ENCODE data around the gene A1CF. TPM values are rescaled to one million over a fixed set of nuclear protein-coding genes. Genes with fewer than 3 reads are reported as not detected.
"Not testable (repeated sequence)": the region's sequence is repeated elsewhere in the genome, so short reads cannot be mapped to it uniquely, and the experiment has no call there.

Gene A1CF
- total RNA-seq, 4 donors from 2014 or later = 0.04 TPM; not detected in 3

DNA sequence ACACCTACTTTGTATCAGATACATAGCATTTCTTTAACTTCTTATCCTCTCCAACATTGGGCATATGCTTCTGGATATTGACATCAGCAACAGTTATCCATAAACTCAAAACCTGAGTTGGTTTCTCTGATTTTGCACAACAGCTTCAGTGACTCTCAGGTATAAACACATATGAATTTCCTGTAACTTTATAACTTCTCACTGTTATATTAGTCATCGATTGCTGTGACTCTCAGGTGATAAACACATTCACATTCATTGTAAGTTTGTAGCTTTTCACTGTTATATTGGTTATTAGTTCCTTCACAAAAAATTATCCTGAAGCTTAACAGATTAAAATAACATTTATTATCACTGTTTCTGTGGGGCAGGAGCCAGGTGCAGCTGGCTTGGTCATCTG lies 88.7 kb downstream of the A1CF start:
- TF ChIP-seq, protein P1, sequence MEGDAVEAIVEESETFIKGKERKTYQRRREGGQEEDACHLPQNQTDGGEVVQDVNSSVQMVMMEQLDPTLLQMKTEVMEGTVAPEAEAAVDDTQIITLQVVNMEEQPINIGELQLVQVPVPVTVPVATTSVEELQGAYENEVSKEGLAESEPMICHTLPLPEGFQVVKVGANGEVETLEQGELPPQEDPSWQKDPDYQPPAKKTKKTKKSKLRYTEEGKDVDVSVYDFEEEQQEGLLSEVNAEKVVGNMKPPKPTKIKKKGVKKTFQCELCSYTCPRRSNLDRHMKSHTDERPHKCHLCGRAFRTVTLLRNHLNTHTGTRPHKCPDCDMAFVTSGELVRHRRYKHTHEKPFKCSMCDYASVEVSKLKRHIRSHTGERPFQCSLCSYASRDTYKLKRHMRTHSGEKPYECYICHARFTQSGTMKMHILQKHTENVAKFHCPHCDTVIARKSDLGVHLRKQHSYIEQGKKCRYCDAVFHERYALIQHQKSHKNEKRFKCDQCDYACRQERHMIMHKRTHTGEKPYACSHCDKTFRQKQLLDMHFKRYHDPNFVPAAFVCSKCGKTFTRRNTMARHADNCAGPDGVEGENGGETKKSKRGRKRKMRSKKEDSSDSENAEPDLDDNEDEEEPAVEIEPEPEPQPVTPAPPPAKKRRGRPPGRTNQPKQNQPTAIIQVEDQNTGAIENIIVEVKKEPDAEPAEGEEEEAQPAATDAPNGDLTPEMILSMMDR (IDR thresholded peaks at IDR 0.05) = no peak
- WGBS, 2 donors (ENCODE audit: low coverage in 1 of 2) = 96 to 100% methylated on average over 1 of the region's 1 CpG
- H3K4me3 ChIP-seq = no peak overlapping the region

DNA sequence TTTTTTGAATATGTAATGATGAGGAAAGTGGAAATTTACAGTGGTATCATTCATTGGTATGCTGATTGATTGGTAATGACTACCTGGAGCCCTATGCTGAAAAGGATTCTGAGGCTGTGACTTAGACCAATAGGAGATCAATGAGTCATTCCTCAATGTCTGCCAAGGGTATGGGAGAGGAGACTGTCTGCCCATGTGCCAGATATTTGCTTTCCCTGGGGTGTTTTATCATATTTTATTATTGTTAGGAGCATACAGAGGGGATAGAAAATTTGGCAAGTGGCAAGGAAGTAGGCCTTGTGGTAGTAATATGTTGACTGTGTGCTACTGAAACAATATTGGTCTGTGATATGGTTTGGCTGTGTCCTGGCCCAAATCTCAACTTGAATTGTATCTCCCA lies 90.9 kb downstream of the A1CF start:
- Histone ChIP-seq H3K36me3 (no peaks in the 10 kb centered on the region), H3K4me3 (no peak overlapping the region), H3K4me1 (no peaks in the 10 kb centered on the region), H3K27ac (no peak overlapping the region), H3K9me3 (no peaks in the 10 kb centered on the region), H3K27me3 (no peaks in the 10 kb centered on the region)
- TF ChIP-seq EP300 (IDR thresholded peaks at IDR 0.05) (no peak), POLR2AphosphoS5 (IDR thresholded peaks at IDR 0.05) (no peak), POLR2A (IDR thresholded peaks at IDR 0.05) (no peak)
- TF ChIP-seq, protein P1 (IDR thresholded peaks at IDR 0.05) = no peak
- no peak for ATAC-seq

More for the DNA sequence above, 88.7 kb downstream of the A1CF start:
- no peak for ATAC-seq
- H3K27me3 ChIP-seq = no peaks in the 10 kb centered on the region
- no peaks in the 10 kb centered on the region for H3K9me3 ChIP-seq
- no peaks in the 10 kb centered on the region for H3K36me3 ChIP-seq
- H3K4me1 ChIP-seq = no peaks in the 10 kb centered on the region
- H3K27ac ChIP-seq = no peak overlapping the region

DNA sequence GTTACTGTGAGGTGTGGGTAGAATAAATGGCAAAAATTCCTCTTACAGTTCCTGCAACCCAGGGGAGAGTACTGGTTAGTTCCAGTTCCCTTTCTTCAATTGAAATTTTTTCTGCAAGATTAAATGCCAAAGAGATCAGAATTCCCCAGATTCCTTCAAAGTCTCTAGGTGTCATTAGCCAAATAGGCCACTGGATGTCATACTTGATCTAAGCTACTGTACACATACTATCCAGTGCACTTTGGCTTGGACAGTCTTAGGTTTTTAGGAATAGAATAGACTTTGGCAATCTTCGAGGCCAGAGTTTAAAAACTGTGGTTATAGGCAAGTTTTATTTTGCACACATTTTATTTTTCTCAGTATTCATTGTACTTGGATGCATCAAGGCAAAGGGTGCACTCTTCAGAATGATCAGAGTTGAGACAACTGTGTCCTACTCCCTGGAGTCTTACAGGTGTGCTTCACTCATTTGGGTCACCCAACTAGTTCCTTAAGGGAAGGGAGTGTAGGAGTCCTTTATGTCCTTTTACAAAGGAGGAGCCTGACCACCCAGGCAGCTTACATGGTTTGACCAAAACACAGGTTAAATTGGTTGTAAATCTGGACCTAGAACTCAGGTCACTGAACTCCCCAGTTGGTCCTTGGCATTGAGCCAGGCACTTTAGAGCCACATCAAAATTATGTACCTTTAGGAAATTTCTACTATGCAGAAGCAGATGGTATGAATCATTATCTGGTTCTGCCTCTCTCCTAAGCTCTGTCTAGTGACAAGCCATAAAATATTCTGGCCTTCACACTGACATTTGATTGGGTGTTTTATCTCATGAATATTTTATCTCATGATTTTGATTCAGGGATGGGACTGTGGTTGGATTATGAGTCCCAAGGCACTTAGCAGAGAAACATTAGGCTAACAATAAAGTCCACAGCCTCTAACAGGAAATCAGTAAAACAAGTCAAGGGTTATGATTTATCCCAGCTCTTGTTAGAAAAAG lies 96.2 kb downstream of the A1CF start:
- no peak for ATAC-seq
- TF ChIP-seq, protein P1 (IDR thresholded peaks at IDR 0.05) = no peak
- TF ChIP-seq POLR2A (IDR thresholded peaks at IDR 0.05) (no peak), EP300 (IDR thresholded peaks at IDR 0.05) (no peak), POLR2AphosphoS5 (IDR thresholded peaks at IDR 0.05) (no peak)
- WGBS, 2 donors (ENCODE audit: low coverage in 1 of 2) = 29 to 43% methylated on average over 1 of the region's 1 CpG

DNA sequence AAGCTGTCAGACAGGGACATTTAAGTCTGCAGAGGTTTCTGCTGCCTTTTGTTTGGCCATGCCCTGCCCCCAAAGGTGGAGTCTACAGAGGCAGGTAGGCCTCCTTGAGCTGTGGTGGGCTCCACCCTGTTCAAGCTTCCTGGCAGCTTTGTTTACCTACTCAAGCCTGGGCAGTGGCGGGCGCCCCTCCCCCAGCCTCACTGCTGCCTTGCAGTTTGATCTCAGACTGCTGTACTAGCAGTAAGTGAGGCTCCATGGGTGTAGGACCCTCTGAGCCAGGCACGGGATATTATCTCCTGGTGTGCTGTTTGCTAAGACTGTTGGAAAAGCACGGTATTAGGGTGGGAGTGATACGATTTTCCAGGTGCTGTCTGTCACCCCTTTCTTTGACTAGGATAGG lies 97.5 kb downstream of the A1CF start:
- WGBS, 2 donors (ENCODE audit: low coverage in 1 of 2) = 34 to 58% methylated on average over 2 of the region's 5 CpGs

More for the DNA sequence above, 96.2 kb downstream of the A1CF start:
- Histone ChIP-seq H3K27ac (no peak overlapping the region), H3K36me3 (no peaks in the 10 kb centered on the region), H3K4me1 (no peaks in the 10 kb centered on the region), H3K9me3 (no peaks in the 10 kb centered on the region), H3K4me3 (no peak overlapping the region), H3K27me3 (no peaks in the 10 kb centered on the region)

DNA sequence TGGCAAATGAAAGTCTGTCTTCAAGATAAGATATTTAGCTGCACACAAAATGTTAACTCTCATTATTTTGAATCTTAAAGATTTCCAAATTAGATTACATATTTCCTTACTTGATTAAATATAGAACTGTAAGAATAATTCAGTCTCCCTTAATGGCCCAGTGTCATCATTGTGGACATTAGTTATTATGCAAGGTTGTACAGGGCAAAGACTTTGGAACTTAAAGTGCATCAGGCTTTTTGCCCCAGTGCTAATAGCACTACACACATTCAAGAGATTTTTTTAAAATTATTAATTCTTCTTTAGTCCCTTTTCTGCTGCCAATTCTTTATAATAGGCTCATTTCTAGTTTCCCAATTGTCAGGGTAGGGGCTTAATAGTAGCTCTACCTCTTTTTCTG lies 103.4 kb downstream of the A1CF start:
- not testable (repeated sequence) for H3K4me1 ChIP-seq, ATAC-seq, H3K27me3 ChIP-seq, H3K9me3 ChIP-seq, H3K36me3 ChIP-seq, H3K4me3 ChIP-seq, H3K27ac ChIP-seq

More for the DNA sequence above, 97.5 kb downstream of the A1CF start:
- H3K36me3 ChIP-seq, H3K4me3 ChIP-seq, H3K27ac ChIP-seq, H3K4me1 ChIP-seq, ATAC-seq, H3K27me3 ChIP-seq, H3K9me3 ChIP-seq: not testable (repeated sequence)

DNA sequence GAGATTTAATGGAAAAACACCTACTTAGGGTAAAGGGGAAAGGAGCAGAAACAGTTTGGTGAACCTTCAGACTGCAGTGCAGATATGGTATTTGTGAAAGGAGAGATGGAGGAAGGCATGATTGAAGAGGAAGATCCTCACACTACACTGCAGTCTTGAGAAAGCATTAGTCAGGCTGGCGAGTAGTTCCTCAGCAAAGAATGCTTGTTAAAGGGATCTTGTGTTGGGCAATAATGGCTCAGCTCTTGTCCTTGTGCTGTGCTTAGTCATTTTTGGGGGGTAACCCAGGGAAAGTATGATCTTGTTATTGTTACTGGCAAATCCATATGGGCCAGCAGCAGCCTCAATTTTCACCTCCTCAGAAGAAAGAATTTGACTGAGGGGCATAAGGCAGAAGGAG lies 105.4 kb downstream of the A1CF start:
- H3K9me3 ChIP-seq, H3K4me1 ChIP-seq, H3K27me3 ChIP-seq, H3K36me3 ChIP-seq, H3K4me3 ChIP-seq, ATAC-seq, H3K27ac ChIP-seq: not testable (repeated sequence)
- 71% methylated on average over 1 of the region's 1 CpG for WGBS, 2 donors (ENCODE audit: low coverage in 1 of 2)

DNA sequence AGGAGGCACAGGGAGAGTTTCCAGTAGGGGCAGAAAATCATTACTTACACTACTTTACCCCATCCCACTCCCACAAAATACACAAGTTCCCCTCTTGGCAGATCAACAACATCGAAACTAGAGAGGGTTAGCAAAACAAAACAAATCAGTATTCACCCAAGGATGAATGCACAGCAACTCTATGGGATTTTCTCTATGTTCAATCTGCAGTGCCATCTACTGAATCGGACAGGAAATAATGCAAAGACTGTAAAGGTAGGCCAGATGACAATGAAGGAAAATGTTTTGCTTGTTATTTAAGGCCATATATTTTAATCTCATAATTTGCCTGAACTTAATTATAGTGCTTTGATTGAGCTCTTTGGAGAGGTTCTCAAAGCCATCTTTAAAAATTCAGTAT lies 110.6 kb downstream of the A1CF start:
- ATAC-seq, H3K4me1 ChIP-seq, H3K27ac ChIP-seq, H3K36me3 ChIP-seq, H3K27me3 ChIP-seq, H3K9me3 ChIP-seq, H3K4me3 ChIP-seq: not testable (repeated sequence)
- 14 to 57% methylated on average over 1 of the region's 2 CpGs for WGBS, 2 donors (ENCODE audit: low coverage in 1 of 2)

DNA sequence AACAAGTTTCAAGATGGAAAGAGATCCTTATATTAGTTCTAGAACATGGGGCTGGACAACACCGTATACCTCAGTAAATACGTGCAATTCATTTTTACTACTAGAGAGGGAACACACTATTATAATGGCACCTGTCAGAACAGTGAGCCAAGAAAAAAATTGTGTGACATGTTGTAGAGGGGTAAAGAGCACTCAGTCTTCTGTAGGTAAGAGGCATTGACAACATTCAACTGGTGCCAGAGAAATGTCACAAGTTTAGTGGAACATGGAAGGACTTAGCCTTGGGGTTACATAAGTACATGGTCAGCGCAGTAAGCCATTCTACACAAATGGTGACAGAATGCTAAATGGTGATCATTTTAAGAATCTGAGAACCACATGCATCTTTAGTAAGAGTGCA lies 113.4 kb downstream of the A1CF start:
- not testable (repeated sequence) for H3K27ac ChIP-seq, H3K27me3 ChIP-seq, H3K36me3 ChIP-seq, H3K4me1 ChIP-seq, H3K9me3 ChIP-seq, ATAC-seq, H3K4me3 ChIP-seq
- 81% methylated on average over 2 of the region's 3 CpGs; no CpG with 5 or more reads in 1 of the 2 donors for WGBS, 2 donors (ENCODE audit: low coverage in 1 of 2)

DNA sequence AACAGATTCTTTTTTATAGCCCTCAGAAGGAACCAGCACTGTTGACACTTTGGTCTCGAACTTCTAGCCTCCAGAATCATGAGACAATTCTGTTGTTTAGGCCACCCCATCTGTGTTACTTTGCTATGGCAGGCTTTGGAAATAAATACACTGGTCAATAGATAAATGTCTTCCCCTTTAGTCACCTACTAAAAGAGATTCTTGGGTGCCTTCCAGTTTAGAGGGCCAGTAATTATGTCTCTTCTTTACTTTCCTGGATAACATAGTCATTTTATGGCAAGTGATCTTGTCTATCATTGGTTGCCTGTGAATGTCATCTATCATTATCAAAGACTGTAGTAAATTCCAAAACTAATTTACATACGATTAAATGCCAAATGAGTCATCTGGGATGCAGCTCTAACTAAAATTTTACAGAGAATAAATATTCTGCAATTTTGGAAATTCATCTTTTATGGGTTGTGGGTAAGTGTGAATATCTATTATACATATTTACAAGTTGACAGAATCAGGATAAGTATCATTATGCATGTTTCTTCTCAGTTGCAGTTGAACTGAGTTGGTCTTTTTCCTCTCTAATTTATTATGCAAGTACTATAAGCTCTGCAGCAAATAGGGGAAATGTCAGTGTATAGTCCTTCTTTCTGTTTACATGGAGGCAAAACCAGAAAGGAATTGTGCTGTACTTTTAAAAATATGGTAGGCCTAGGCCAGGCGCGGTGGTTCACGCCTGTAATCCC lies 118.5 kb downstream of the A1CF start:
- not testable (repeated sequence) for H3K4me3 ChIP-seq, H3K4me1 ChIP-seq, ATAC-seq, H3K36me3 ChIP-seq, H3K27me3 ChIP-seq, H3K9me3 ChIP-seq, H3K27ac ChIP-seq
- 67 to 89% methylated on average over 1 to 3 of the region's 5 CpGs for WGBS, 2 donors (ENCODE audit: low coverage in 1 of 2)
